SH-SY5Y (cell line): Measurements from ENCODE around the gene MGA.

Source experiments
- GATA2 ChIP-seq: IDR thresholded peaks from 2 replicates; pipeline ENCODE4 v1.6.1; 2011; ENCODE audit warnings: mild to moderate bottlenecking, low read depth, low read length
- GATA3 ChIP-seq: IDR thresholded peaks from 2 replicates; pipeline ENCODE4 v1.6.1; 2011; ENCODE audit warnings: low read depth, mild to moderate bottlenecking, low read length, moderate library complexity

GRCh38 chr15:41773332-41773728, 113.1 kb downstream of the MGA start:
- TF ChIP-seq GATA2 (no peak), GATA3 (no peak)
